Measurements from ENCODE around the gene KIF21A.

GRCh38 chr12:39404000-39404399 lies 38.9 kb downstream of the KIF21A start:
- no peak for TF ChIP-seq CTCF (IDR thresholded peaks at IDR 0.05; ENCODE audit: insufficient read depth, low read length, poor library complexity, severe bottlenecking)
- TF ChIP-seq EZH2phosphoT487 (conservative IDR thresholded peaks at IDR 0.05; ENCODE audit: low read length) = no peak

Measured in SU-DHL-6 (cell line).